ENCODE measurements around the gene PI4KB.

DNA sequence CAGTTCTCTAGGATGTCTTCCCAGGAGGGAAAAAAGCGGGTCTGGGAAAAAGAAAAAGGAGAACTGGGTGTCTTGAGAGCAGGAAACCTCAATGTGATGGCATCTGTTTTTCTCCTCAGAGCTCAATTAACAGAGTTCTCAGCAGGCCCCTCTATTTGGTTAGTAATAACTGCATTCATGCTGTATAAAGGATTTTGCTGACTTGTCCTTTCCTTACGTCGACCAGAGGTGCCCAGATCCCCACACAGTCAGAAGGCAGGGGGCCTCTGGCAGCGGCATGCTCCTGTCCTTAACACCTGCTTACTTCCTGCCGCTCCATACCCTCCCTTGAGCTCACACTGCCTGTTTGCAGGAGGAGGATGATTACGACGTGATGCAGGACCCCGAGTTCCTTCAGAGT lies 60.4 kb downstream of the PI4KB start:
- TF ChIP-seq CTCF (IDR thresholded peaks at IDR 0.05) (no peak), POLR2A (IDR thresholded peaks at IDR 0.05) (no peak)

All from right lobe of liver (tissue), 4 donors.